SK-N-SH (cell line): Measurements from ENCODE around the gene RWDD3. TPM values are rescaled to one million over a fixed set of nuclear protein-coding genes. Genes with fewer than 3 reads are reported as not detected.

Experiments used
- CTCF ChIA-PET: fragments of 300-600, 350-600 bp; formaldehyde crosslinking; extraction: SDS; loops from one replicate; lab custom pipeline; 2021; lab: Yijun Ruan, JAX
- POLR2A ChIA-PET: fragments of 350-600 bp; sonication (Branson Sonifier 250); formaldehyde crosslinking; extraction: SDS; loops from one replicate; lab custom pipeline; 2020; ENCODE audit warnings: antibody characterized with exemption, inconsistent platforms; lab: Yijun Ruan, JAX
- DNase-seq: peaks from one replicate; pipeline ENCODE4 v3.0.0; 2012
- H2AFZ ChIP-seq: fragments of 200-600 bp; sonication (generic); 2 replicates; pipeline ENCODE4 v1.8.1; 2016; ENCODE audit warnings: antibody characterized with exemption, mild to moderate bottlenecking, low read depth
- H3F3A ChIP-seq: fragments of 200-600 bp; sonication (generic); replicated peaks from 2 replicates; pipeline ENCODE3; 2016; ENCODE audit warnings: antibody characterized with exemption, mild to moderate bottlenecking; ENCODE audit not compliant: insufficient read depth
- H3K27ac ChIP-seq, 2 experiments: fragments of 200-500 bp in 1 of 2; fragments of 200-600 bp in 1 of 2; sonication (Bioruptor generic) in 1 of 2; sonication (generic), shearing (Covaris generic) in 1 of 2; 2 replicates each; pipeline versions ENCODE4 v1.5.1 to v1.6.1; 2014 to 2016; ENCODE audit warnings: low read depth in 2 of 2, inconsistent platforms in 1 of 2, low read length in 1 of 2, mild to moderate bottlenecking in 1 of 2, mixed read lengths in 1 of 2
- H3K27me3 ChIP-seq: fragments of 200-600 bp; sonication (generic), shearing (Covaris generic); 2 replicates; pipeline ENCODE4 v1.6.1; 2016; ENCODE audit warnings: mixed run types; ENCODE audit not compliant: insufficient read depth
- H3K36me3 ChIP-seq, 2 experiments: fragments of 200-500 bp in 1 of 2; fragments of 200-600 bp in 1 of 2; sonication (Bioruptor generic) in 1 of 2; sonication (generic) in 1 of 2; replicated peaks in 1 of 2; 2 replicates each; pipeline versions ENCODE3 to v1.5.1; 2014 to 2016; ENCODE audit warnings: low read length in 1 of 2, mild to moderate bottlenecking in 1 of 2; ENCODE audit not compliant: insufficient read depth in 2 of 2, control insufficient read depth in 1 of 2
- H3K4me1 ChIP-seq, 2 experiments: fragments of 200-500 bp in 1 of 2; fragments of 200-600 bp in 1 of 2; sonication (Bioruptor generic) in 1 of 2; sonication (generic), shearing (Covaris generic) in 1 of 2; 2 replicates each; pipeline versions ENCODE4 v1.5.1 to v1.6.1; 2014 to 2016; ENCODE audit warnings: low read depth in 1 of 2, low read length in 1 of 2, mixed run types in 1 of 2; ENCODE audit not compliant: insufficient read depth in 2 of 2, control insufficient read depth in 1 of 2
- H3K4me2 ChIP-seq: fragments of 200-600 bp; sonication (generic), shearing (Covaris generic); 2 replicates; pipeline ENCODE4 v1.6.1; 2017; ENCODE audit warnings: mixed run types
- H3K4me3 ChIP-seq, 2 experiments: fragments of 200-500 bp in 1 of 2; fragments of 200-600 bp in 1 of 2; sonication (Bioruptor generic) in 1 of 2; sonication (generic), shearing (Covaris generic) in 1 of 2; 2 replicates each; pipeline versions ENCODE4 v1.5.1 to v1.8.1; 2014 to 2016; ENCODE audit warnings: low read depth in 2 of 2, inconsistent platforms in 1 of 2, low read length in 1 of 2, mild to moderate bottlenecking in 1 of 2, mixed read lengths in 1 of 2, moderate library complexity in 1 of 2
- H3K79me2 ChIP-seq: fragments of 200-600 bp; sonication (generic); 2 replicates; pipeline ENCODE4 v1.8.1; 2017; ENCODE audit warnings: mild to moderate bottlenecking; ENCODE audit not compliant: insufficient read depth
- H3K9ac ChIP-seq: fragments of 200-600 bp; sonication (generic); 2 replicates; pipeline ENCODE4 v1.6.1; 2017; ENCODE audit warnings: mixed run types
- H3K9me2 ChIP-seq: fragments of 200-600 bp; sonication (generic); 2 replicates; pipeline ENCODE4 v1.6.1; 2017; ENCODE audit warnings: mixed run types
- H3K9me3 ChIP-seq: fragments of 200-600 bp; sonication (generic); 2 replicates; pipeline ENCODE4 v1.6.1; 2017; ENCODE audit warnings: mixed run types, mild to moderate bottlenecking, moderate library complexity
- H4K20me1 ChIP-seq: fragments of 200-600 bp; sonication (generic); 2 replicates; pipeline ENCODE4 v1.6.1; 2017; ENCODE audit warnings: mild to moderate bottlenecking, mixed run types; ENCODE audit not compliant: insufficient read depth
- CHD2 ChIP-seq: fragments of 150-350 bp; IDR thresholded peaks from 2 replicates; pipeline ENCODE4 v1.6.1; 2018; ENCODE audit warnings: low read length; ENCODE audit not compliant: partially characterized antibody
- ELF1 ChIP-seq: IDR thresholded peaks from 2 replicates; pipeline ENCODE4 v1.4.0; 2012
- EP300 ChIP-seq, 2 experiments: IDR thresholded peaks; 2 replicates each; pipeline versions ENCODE4 v1.4.0 to v1.6.1; 2012; ENCODE audit warnings: borderline replicate concordance in 1 of 2, low read depth in 1 of 2, low read length in 1 of 2
- EZH2phosphoT487 ChIP-seq: fragments of 200-600 bp; sonication (generic); IDR thresholded peaks from 2 replicates; pipeline ENCODE4 v1.6.1; 2017; ENCODE audit warnings: low read depth, mixed run types, mild to moderate bottlenecking, antibody characterized with exemption, moderate library complexity, borderline replicate concordance
- FOXJ3 ChIP-seq: sonication (generic); formaldehyde crosslinking; IDR thresholded peaks from 2 replicates; pipeline ENCODE4 v1.5.1; 2020; ENCODE audit warnings: mild to moderate bottlenecking, missing genetic modification reagents
- FOXM1 ChIP-seq: IDR thresholded peaks from 2 replicates; pipeline ENCODE4 v1.4.0; 2012; ENCODE audit warnings: low read depth, mild to moderate bottlenecking
- GABPA ChIP-seq: IDR thresholded peaks from 2 replicates; pipeline ENCODE4 v1.4.0; 2012; ENCODE audit warnings: low read depth, mild to moderate bottlenecking
- GATA2 ChIP-seq: sonication (generic); formaldehyde crosslinking; IDR thresholded peaks from 2 replicates; pipeline ENCODE4 v1.5.0; 2020; ENCODE audit warnings: mild to moderate bottlenecking, missing genetic modification reagents
- MEF2A ChIP-seq: IDR thresholded peaks from 2 replicates; pipeline ENCODE4 v1.4.0; 2012; ENCODE audit warnings: low read depth, borderline replicate concordance
- MXI1 ChIP-seq: IDR thresholded peaks from 2 replicates; pipeline ENCODE4 v1.6.1; 2012; ENCODE audit warnings: mild to moderate bottlenecking, low read depth, low read length, improper control_type of control experiment
- NRF1 ChIP-seq: IDR thresholded peaks from 2 replicates; pipeline ENCODE4 v1.6.1; 2012; ENCODE audit warnings: low read depth, mild to moderate bottlenecking, low read length
- RCOR1 ChIP-seq: fragments of 150-350 bp; IDR thresholded peaks from 2 replicates; pipeline ENCODE4 v1.6.1; 2017; ENCODE audit warnings: antibody characterized with exemption, low read length
- RFX5 ChIP-seq: IDR thresholded peaks from 2 replicates; pipeline ENCODE4 v1.6.1; 2012; ENCODE audit warnings: mild to moderate bottlenecking, improper control_type of control experiment, low read length
- RXRA ChIP-seq: IDR thresholded peaks from 2 replicates; pipeline ENCODE4 v1.4.0; 2012; ENCODE audit warnings: low read depth, mild to moderate bottlenecking, borderline replicate concordance
- SIN3A ChIP-seq: IDR thresholded peaks from 2 replicates; pipeline ENCODE4 v1.6.1; 2012; ENCODE audit warnings: low read depth, mild to moderate bottlenecking, low read length, moderate library complexity, borderline replicate concordance
- YY1 ChIP-seq: IDR thresholded peaks from 2 replicates; pipeline ENCODE4 v1.4.0; 2012; ENCODE audit warnings: low read depth, mild to moderate bottlenecking
- polyA plus RNA-seq, 3 experiments: library from polyadenylated mRNA; depleted of rRNA; stranded (reverse); fragments of >200 nt; gene quantifications; 2 replicates each; pipeline ENCODE4 v1.2.3, GENCODE V29; 2012
- TF ChIP-seq, protein P1 (sequence below): IDR thresholded peaks from 2 replicates; pipeline ENCODE4 v1.6.1; 2012; ENCODE audit warnings: mild to moderate bottlenecking, low read depth, low read length, moderate library complexity
- TF ChIP-seq, protein P2 (sequence below): IDR thresholded peaks from 2 replicates; pipeline ENCODE4; 2012
- TF ChIP-seq, protein P3 (sequence below): fragments of 150-350 bp; IDR thresholded peaks from 2 replicates; pipeline ENCODE4 v1.6.1; 2017; ENCODE audit warnings: antibody characterized with exemption, low read length, low read depth, borderline replicate concordance
- TF ChIP-seq, protein P4 (sequence below): fragments of 200-600 bp; sonication (generic); IDR thresholded peaks from 2 replicates; pipeline ENCODE4 v1.6.1; 2017; ENCODE audit warnings: antibody characterized with exemption, mild to moderate bottlenecking, moderate library complexity
- TF ChIP-seq, protein P5 (sequence below): IDR thresholded peaks from 2 replicates; pipeline ENCODE4 v1.4.0; 2012; ENCODE audit warnings: low read depth, borderline replicate concordance

The RWDD3 gene
- polyA plus RNA-seq, 1 of the 3 experiments (the other 2 are of a cell fraction) = 11.9 TPM

DNA sequence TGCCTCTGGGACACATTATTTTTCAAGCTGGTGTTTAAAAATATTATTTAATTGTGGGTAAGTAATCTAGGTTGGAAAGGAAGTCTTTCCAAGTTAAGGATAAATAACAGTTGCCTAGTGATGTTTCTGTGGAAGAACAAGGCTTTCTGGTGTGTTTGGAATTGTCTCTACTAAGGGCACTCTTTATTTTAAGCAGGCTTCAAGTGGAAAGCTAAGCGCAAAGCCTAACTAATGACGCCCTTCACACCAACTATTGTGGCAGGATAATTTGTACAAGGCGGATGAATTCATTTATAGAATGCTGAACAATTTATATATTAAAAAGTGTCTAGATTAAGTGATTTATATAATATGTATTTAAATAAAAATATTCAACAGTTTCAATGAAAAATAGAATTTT lies 25.1 kb upstream of the RWDD3 start (continued):
- TF ChIP-seq, protein P1, sequence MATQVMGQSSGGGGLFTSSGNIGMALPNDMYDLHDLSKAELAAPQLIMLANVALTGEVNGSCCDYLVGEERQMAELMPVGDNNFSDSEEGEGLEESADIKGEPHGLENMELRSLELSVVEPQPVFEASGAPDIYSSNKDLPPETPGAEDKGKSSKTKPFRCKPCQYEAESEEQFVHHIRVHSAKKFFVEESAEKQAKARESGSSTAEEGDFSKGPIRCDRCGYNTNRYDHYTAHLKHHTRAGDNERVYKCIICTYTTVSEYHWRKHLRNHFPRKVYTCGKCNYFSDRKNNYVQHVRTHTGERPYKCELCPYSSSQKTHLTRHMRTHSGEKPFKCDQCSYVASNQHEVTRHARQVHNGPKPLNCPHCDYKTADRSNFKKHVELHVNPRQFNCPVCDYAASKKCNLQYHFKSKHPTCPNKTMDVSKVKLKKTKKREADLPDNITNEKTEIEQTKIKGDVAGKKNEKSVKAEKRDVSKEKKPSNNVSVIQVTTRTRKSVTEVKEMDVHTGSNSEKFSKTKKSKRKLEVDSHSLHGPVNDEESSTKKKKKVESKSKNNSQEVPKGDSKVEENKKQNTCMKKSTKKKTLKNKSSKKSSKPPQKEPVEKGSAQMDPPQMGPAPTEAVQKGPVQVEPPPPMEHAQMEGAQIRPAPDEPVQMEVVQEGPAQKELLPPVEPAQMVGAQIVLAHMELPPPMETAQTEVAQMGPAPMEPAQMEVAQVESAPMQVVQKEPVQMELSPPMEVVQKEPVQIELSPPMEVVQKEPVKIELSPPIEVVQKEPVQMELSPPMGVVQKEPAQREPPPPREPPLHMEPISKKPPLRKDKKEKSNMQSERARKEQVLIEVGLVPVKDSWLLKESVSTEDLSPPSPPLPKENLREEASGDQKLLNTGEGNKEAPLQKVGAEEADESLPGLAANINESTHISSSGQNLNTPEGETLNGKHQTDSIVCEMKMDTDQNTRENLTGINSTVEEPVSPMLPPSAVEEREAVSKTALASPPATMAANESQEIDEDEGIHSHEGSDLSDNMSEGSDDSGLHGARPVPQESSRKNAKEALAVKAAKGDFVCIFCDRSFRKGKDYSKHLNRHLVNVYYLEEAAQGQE = no peak
- TF ChIP-seq, protein P2, sequence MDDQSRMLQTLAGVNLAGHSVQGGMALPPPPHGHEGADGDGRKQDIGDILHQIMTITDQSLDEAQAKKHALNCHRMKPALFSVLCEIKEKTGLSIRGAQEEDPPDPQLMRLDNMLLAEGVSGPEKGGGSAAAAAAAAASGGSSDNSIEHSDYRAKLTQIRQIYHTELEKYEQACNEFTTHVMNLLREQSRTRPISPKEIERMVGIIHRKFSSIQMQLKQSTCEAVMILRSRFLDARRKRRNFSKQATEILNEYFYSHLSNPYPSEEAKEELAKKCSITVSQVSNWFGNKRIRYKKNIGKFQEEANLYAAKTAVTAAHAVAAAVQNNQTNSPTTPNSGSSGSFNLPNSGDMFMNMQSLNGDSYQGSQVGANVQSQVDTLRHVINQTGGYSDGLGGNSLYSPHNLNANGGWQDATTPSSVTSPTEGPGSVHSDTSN = no peak
- TF ChIP-seq, all 33 proteins: peak for 0

DNA sequence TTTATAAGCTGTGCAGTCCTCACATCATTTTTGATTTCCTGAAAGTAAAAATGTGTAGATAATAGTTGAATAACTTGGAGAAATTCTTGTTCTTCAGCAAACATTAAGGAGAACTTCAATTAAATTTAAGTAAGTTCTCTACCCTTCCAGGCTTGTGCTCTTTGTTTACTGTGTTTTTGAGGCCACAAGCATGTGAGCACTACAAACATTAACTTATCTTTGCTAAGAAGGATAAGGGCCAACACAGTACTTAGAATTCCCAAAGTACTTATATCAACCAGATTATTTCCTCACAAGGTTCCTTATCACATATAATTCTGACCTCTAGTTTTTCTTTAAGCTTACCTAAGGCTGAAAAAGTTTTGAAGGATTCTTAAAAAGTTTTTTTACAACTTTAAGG lies 24.7 kb upstream of the RWDD3 start:
- no peaks in the 10 kb centered on the region for H3F3A ChIP-seq
- POLR2A ChIA-PET = no interaction called here
- DNase-seq = no peak
- TF ChIP-seq YY1 (no peak), EP300 (IDR thresholded peaks at IDR 0.05; ENCODE audit: borderline replicate concordance in 1 of 2, low read depth in 1 of 2, low read length in 1 of 2) (no peak), RCOR1 (no peak), MXI1 (no peak), GATA2 (CRISPR knock-in tag) (no peak), RFX5 (no peak), EZH2phosphoT487 (no peak), GABPA (no peak), CHD2 (no peak), NRF1 (no peak), SIN3A (no peak), FOXM1 (no peak), FOXJ3 (CRISPR knock-in tag) (no peak), RXRA (no peak), MEF2A (no peak), ELF1 (no peak)
- TF ChIP-seq, protein P3, sequence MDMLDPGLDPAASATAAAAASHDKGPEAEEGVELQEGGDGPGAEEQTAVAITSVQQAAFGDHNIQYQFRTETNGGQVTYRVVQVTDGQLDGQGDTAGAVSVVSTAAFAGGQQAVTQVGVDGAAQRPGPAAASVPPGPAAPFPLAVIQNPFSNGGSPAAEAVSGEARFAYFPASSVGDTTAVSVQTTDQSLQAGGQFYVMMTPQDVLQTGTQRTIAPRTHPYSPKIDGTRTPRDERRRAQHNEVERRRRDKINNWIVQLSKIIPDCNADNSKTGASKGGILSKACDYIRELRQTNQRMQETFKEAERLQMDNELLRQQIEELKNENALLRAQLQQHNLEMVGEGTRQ = no peak
- TF ChIP-seq, protein P4, sequence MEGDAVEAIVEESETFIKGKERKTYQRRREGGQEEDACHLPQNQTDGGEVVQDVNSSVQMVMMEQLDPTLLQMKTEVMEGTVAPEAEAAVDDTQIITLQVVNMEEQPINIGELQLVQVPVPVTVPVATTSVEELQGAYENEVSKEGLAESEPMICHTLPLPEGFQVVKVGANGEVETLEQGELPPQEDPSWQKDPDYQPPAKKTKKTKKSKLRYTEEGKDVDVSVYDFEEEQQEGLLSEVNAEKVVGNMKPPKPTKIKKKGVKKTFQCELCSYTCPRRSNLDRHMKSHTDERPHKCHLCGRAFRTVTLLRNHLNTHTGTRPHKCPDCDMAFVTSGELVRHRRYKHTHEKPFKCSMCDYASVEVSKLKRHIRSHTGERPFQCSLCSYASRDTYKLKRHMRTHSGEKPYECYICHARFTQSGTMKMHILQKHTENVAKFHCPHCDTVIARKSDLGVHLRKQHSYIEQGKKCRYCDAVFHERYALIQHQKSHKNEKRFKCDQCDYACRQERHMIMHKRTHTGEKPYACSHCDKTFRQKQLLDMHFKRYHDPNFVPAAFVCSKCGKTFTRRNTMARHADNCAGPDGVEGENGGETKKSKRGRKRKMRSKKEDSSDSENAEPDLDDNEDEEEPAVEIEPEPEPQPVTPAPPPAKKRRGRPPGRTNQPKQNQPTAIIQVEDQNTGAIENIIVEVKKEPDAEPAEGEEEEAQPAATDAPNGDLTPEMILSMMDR = no peak
- TF ChIP-seq, protein P5, sequence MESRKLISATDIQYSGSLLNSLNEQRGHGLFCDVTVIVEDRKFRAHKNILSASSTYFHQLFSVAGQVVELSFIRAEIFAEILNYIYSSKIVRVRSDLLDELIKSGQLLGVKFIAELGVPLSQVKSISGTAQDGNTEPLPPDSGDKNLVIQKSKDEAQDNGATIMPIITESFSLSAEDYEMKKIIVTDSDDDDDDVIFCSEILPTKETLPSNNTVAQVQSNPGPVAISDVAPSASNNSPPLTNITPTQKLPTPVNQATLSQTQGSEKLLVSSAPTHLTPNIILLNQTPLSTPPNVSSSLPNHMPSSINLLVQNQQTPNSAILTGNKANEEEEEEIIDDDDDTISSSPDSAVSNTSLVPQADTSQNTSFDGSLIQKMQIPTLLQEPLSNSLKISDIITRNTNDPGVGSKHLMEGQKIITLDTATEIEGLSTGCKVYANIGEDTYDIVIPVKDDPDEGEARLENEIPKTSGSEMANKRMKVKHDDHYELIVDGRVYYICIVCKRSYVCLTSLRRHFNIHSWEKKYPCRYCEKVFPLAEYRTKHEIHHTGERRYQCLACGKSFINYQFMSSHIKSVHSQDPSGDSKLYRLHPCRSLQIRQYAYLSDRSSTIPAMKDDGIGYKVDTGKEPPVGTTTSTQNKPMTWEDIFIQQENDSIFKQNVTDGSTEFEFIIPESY = no peak
- TF ChIP-seq, protein P2 = no peak
- TF ChIP-seq, all 33 proteins: peak for 0
- Histone ChIP-seq H3K4me3 (no peak overlapping the region), H3K79me2 (no peaks in the 10 kb centered on the region), H3K9me3 (no peaks in the 10 kb centered on the region), H3K9ac (no peak overlapping the region), H4K20me1 (no peaks in the 10 kb centered on the region), H2AFZ (no peak overlapping the region), H3K36me3 (no peaks in the 10 kb centered on the region), H3K9me2 (no peaks in the 10 kb centered on the region), H3K4me1 (peaks cover 0 to 4% of the 10 kb centered on the region in 2 experiments; a peak in 1 of 4 replicates), H3K27ac (no peak overlapping the region), H3K4me2 (no peak overlapping the region), H3K27me3 (no peaks in the 10 kb centered on the region)
- CTCF ChIA-PET = interaction anchor here (1.4 to 1.5 kb wide), 2 partner anchors 13 to 24 kb away, joined by 5 to 6 read pairs; no protein-coding TSS in a partner anchor
